Hepatocyte (in vitro differentiated cells): ENCODE results near the gene LRRC61.
"Not testable (repeated sequence)": the region's sequence is repeated elsewhere in the genome, so short reads cannot be mapped to it uniquely, and the experiment has no call there.

ENCODE experiments used
- EZH2phosphoT487 ChIP-seq: fragments of 200-600 bp; sonication (generic); IDR thresholded peaks from one replicate; pipeline ENCODE4 v1.6.1; 2018; ENCODE audit warnings: antibody characterized with exemption, mild to moderate bottlenecking, low read depth, moderate library complexity; ENCODE audit not compliant: unreplicated experiment, severe bottlenecking
- TF ChIP-seq, protein P1 (sequence below): fragments of 200-600 bp; sonication (generic); IDR thresholded peaks from 2 replicates; pipeline ENCODE4 v1.5.1; 2016; ENCODE audit warnings: antibody characterized with exemption, mild to moderate bottlenecking; ENCODE audit not compliant: poor library complexity

DNA sequence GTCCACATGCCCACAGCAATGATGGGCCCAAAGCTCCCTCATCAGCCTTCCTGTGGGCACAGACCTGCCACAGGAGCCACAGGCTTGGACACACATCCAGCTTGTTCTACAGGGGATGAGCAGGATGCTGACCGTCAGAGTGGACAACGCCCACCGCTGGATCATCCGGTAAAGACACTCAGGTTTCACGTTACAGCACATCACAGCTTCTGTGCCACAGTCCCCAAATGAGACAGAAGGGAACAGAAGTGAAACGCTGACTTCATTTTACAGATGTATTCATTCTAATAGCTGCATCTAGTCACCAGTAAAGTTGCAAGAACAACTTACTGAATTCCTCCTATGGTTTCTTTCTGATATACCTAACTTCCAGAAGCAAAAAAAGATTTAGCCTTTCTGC is 32.8 kb upstream of the LRRC61 start:
- TF ChIP-seq EZH2phosphoT487, result not testable (repeated sequence)
- TF ChIP-seq, protein P1, sequence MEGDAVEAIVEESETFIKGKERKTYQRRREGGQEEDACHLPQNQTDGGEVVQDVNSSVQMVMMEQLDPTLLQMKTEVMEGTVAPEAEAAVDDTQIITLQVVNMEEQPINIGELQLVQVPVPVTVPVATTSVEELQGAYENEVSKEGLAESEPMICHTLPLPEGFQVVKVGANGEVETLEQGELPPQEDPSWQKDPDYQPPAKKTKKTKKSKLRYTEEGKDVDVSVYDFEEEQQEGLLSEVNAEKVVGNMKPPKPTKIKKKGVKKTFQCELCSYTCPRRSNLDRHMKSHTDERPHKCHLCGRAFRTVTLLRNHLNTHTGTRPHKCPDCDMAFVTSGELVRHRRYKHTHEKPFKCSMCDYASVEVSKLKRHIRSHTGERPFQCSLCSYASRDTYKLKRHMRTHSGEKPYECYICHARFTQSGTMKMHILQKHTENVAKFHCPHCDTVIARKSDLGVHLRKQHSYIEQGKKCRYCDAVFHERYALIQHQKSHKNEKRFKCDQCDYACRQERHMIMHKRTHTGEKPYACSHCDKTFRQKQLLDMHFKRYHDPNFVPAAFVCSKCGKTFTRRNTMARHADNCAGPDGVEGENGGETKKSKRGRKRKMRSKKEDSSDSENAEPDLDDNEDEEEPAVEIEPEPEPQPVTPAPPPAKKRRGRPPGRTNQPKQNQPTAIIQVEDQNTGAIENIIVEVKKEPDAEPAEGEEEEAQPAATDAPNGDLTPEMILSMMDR, result not testable (repeated sequence)
